Measurements from ENCODE around the gene ATP2B3. TPM values are rescaled to one million over a fixed set of nuclear protein-coding genes. Genes with fewer than 3 reads are reported as not detected.

Gene ATP2B3
- total RNA-seq, 3 donors from 2014 or later (not counting 1 experiment from before 2014, with no cell fraction given), result not detected

DNA sequence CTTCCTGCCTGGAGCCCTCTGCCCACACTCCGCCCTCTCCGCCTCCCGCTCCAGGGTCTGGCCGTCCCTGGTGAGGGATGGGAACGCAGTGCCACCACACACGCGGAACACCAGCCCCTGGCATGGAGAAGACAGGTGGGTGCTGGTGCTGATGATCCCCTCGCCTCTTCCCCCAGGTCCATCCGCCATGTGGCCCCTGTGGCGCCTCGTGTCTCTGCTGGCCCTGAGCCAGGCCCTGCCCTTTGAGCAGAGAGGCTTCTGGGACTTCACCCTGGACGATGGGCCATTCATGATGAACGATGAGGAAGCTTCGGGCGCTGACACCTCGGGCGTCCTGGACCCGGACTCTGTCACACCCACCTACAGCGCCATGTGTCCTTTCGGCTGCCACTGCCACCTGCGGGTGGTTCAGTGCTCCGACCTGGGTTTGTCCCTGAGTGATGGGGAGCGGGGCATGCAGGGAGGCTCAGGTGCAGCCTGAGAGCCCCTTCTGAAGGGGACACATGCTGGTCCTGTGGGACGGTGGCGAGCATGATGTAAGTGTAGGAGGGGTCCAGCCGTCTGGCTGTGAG is 12.9 kb upstream of the ATP2B3 start:
- intact Hi-C loops (cut with micrococcal nuclease), result loop anchor here (5.0 kb wide), 2 partner anchors 32 to 172 kb away; partner anchors contain the start of genes HAUS7 and ZNF275
- Histone ChIP-seq H3K36me3 (ENCODE audit: control insufficient read depth, insufficient read depth, low read length) (no peaks in the 10 kb centered on the region), H3K4me1 (ENCODE audit: control insufficient read depth, insufficient read depth, low read length) (peaks cover 6% of the 10 kb centered on the region), H3K9me3 (ENCODE audit: control insufficient read depth, insufficient read depth, low read length) (no peaks in the 10 kb centered on the region), H3K27me3 (ENCODE audit: control insufficient read depth, insufficient read depth, low read length) (no peaks in the 10 kb centered on the region), H3K27ac (ENCODE audit: low read length) (no peak overlapping the region), H3K4me3 (ENCODE audit: low read length) (no peak overlapping the region)
- no peaks in the 10 kb centered on the region for H3K36me3 Mint-ChIP-seq
- DNase-seq (no peak), ATAC-seq (no peak)
- peaks cover 4% of the 10 kb centered on the region in 2 donors for H3K4me1 Mint-ChIP-seq
- peaks cover 0 to 2% of the 10 kb centered on the region in 2 donors for H3K27me3 Mint-ChIP-seq (ENCODE audit: low read depth in 2 of 2)
- WGBS (ENCODE audit: insufficient coverage), result 84% methylated on average over 23 of the region's 26 CpGs
- no peak overlapping the region for H3K4me3 Mint-ChIP-seq
- TF ChIP-seq, protein P1, sequence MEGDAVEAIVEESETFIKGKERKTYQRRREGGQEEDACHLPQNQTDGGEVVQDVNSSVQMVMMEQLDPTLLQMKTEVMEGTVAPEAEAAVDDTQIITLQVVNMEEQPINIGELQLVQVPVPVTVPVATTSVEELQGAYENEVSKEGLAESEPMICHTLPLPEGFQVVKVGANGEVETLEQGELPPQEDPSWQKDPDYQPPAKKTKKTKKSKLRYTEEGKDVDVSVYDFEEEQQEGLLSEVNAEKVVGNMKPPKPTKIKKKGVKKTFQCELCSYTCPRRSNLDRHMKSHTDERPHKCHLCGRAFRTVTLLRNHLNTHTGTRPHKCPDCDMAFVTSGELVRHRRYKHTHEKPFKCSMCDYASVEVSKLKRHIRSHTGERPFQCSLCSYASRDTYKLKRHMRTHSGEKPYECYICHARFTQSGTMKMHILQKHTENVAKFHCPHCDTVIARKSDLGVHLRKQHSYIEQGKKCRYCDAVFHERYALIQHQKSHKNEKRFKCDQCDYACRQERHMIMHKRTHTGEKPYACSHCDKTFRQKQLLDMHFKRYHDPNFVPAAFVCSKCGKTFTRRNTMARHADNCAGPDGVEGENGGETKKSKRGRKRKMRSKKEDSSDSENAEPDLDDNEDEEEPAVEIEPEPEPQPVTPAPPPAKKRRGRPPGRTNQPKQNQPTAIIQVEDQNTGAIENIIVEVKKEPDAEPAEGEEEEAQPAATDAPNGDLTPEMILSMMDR (IDR thresholded peaks at IDR 0.05), result no peak
- H3K9me3 Mint-ChIP-seq, result no peaks in the 10 kb centered on the region
- no peak overlapping the region for H3K27ac Mint-ChIP-seq

DNA sequence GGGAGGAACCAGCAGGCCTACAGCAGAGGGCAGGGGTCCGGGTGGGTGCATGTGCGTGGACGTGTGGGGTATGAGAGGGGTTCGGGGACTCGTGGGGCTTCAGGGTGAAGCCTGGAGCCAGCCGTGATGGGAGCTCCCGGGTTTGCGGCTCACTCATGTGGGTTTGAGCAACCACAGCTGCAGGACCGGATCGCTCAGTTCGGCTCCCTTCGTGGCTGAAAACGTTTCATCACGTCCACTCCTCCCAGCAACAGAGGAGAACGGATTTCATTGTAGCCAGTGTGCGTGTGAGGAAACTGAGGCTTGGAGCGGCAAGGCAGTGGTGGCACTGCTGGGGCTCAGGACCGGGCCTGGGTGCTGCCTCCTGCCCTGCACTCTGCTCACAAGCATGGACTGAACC is 12.1 kb upstream of the ATP2B3 start:
- TF ChIP-seq, protein P1 (IDR thresholded peaks at IDR 0.05), result no peak
- intact Hi-C loops (cut with micrococcal nuclease), result loop anchor here (5.0 kb wide), 2 partner anchors 33 to 173 kb away; partner anchors contain the start of genes HAUS7 and ZNF275
- Histone ChIP-seq H3K27me3 (ENCODE audit: control insufficient read depth, insufficient read depth, low read length) (no peaks in the 10 kb centered on the region), H3K27ac (ENCODE audit: low read length) (no peak overlapping the region), H3K9me3 (ENCODE audit: control insufficient read depth, insufficient read depth, low read length) (no peaks in the 10 kb centered on the region), H3K4me3 (ENCODE audit: low read length) (no peak overlapping the region), H3K4me1 (ENCODE audit: control insufficient read depth, insufficient read depth, low read length) (peaks cover 6% of the 10 kb centered on the region), H3K36me3 (ENCODE audit: control insufficient read depth, insufficient read depth, low read length) (no peaks in the 10 kb centered on the region)
- Mint-ChIP-seq H3K4me3 (no peak overlapping the region), H3K4me1 (peaks cover 4% of the 10 kb centered on the region in 2 donors), H3K27ac (no peak overlapping the region), H3K27me3 (ENCODE audit: low read depth in 2 of 2) (peaks cover 0 to 2% of the 10 kb centered on the region in 2 donors), H3K36me3 (no peaks in the 10 kb centered on the region), H3K9me3 (no peaks in the 10 kb centered on the region)
- WGBS (ENCODE audit: insufficient coverage), result 92% methylated on average over 18 of the region's 18 CpGs
- DNase-seq (no peak), ATAC-seq (no peak)

DNA sequence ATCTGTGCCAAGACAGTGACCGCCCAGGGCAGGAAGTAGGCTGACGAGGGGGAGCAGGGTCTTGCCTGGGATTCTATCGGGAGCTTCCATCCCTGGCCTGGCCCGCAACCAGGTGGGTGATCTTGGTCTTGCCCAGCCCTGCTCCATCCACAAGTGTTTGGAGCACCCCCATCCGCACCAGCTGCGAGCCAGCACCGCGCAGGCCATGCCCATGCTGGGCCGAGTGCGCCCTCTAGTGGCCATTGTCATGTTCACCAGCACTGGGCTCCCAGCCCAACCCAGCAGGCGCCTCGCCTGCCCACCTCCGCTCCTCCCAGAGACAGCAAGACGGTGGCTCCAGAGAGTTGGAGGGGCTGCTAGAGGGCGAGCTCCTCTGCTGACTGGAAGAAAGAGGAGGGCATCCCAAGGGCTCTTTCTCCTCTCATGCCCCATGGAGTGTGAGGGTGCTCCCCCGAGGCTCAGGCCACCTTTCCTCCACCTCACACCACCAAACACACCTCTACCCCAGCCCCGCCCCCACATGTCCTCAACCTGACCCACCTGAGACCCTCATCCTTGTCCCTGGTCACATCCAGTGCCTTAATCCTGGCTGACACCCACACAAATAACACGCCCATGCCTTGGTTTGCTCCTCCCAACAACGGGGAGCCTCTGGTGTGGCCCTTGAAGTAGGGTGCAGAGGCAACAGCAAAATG is 9.8 kb upstream of the ATP2B3 start:
- H3K4me3 ChIP-seq (ENCODE audit: low read length), result no peak overlapping the region
- ATAC-seq, result peak; percentile 92 to 99 (median 98)
- H3K4me1 ChIP-seq (ENCODE audit: control insufficient read depth, insufficient read depth, low read length), result peaks cover 6% of the 10 kb centered on the region
- peak; percentile 75 to 89 for DNase-seq
- TF ChIP-seq, protein P1 (IDR thresholded peaks at IDR 0.05), result peak; percentile 58
- H3K27ac ChIP-seq (ENCODE audit: low read length), result no peak overlapping the region
- 24% methylated on average over 17 of the region's 19 CpGs for WGBS (ENCODE audit: insufficient coverage)
- H3K36me3 ChIP-seq (ENCODE audit: control insufficient read depth, insufficient read depth, low read length), result no peaks in the 10 kb centered on the region
- no peaks in the 10 kb centered on the region for H3K9me3 Mint-ChIP-seq
- peak overlapping the region in 1 of 2 donors; percentile 36 for H3K27ac Mint-ChIP-seq
- peaks cover 0 to 2% of the 10 kb centered on the region in 2 donors for H3K27me3 Mint-ChIP-seq (ENCODE audit: low read depth in 2 of 2)
- no peaks in the 10 kb centered on the region for H3K36me3 Mint-ChIP-seq
- no peak overlapping the region for H3K4me3 Mint-ChIP-seq
- intact Hi-C loops (cut with micrococcal nuclease), result loop anchor here (1.0 to 5.0 kb wide), 5 partner anchors 35 to 566 kb away; partner anchors contain the start of genes HAUS7 and ZNF275
- H3K4me1 Mint-ChIP-seq, result peaks cover 4% of the 10 kb centered on the region in 2 donors
- no peaks in the 10 kb centered on the region for H3K27me3 ChIP-seq (ENCODE audit: control insufficient read depth, insufficient read depth, low read length)
- H3K9me3 ChIP-seq (ENCODE audit: control insufficient read depth, insufficient read depth, low read length), result no peaks in the 10 kb centered on the region

Measured in natural killer cell (primary cell).